Cardiac fibroblast (primary cell): ENCODE data around the gene SYNPO2L.

Experiments used
- DNase-seq, 2 donors: peaks; one replicate each; pipeline versions ENCODE4 v3.0.0 to v3.0.0-alpha.2; 2010; ENCODE audit warnings: low read depth in 2 of 2
- H3K4me3 ChIP-seq, 2 donors: replicated peaks in 1 of 2; 1 replicate in 1 of 2; 2 replicates in 1 of 2; pipeline ENCODE4 v1.5.1; 2011; ENCODE audit warnings: low read depth in 2 of 2, low read length in 2 of 2, mild to moderate bottlenecking in 2 of 2, moderate library complexity in 1 of 2
- TF ChIP-seq, protein P1 (sequence below): IDR thresholded peaks from one replicate; pipeline ENCODE4 v1.5.1; 2011; ENCODE audit warnings: low read depth, mild to moderate bottlenecking, low read length, inconsistent platforms

The SYNPO2L gene

DNA sequence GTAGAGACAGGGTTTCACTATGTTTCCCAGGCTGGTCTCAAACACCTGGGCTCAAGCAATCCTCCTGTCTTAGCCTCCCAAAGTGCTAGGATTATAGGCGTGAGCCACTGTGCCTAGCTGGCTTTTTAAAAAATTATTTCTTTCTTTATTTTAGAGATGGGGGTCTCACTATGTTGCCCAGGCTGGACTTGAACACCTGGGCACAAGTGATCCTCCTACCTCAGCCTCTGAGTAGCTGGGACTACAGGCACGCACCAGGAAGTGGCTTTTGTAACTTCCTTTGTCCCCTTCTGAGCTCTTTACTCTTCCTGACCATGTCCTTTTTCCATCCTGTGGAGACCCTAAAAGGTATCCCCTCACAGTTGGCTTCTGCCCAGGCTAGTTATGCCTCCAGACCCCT, 12.5 kb downstream of the SYNPO2L start:
- TF ChIP-seq, protein P1, sequence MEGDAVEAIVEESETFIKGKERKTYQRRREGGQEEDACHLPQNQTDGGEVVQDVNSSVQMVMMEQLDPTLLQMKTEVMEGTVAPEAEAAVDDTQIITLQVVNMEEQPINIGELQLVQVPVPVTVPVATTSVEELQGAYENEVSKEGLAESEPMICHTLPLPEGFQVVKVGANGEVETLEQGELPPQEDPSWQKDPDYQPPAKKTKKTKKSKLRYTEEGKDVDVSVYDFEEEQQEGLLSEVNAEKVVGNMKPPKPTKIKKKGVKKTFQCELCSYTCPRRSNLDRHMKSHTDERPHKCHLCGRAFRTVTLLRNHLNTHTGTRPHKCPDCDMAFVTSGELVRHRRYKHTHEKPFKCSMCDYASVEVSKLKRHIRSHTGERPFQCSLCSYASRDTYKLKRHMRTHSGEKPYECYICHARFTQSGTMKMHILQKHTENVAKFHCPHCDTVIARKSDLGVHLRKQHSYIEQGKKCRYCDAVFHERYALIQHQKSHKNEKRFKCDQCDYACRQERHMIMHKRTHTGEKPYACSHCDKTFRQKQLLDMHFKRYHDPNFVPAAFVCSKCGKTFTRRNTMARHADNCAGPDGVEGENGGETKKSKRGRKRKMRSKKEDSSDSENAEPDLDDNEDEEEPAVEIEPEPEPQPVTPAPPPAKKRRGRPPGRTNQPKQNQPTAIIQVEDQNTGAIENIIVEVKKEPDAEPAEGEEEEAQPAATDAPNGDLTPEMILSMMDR: no peak

DNA sequence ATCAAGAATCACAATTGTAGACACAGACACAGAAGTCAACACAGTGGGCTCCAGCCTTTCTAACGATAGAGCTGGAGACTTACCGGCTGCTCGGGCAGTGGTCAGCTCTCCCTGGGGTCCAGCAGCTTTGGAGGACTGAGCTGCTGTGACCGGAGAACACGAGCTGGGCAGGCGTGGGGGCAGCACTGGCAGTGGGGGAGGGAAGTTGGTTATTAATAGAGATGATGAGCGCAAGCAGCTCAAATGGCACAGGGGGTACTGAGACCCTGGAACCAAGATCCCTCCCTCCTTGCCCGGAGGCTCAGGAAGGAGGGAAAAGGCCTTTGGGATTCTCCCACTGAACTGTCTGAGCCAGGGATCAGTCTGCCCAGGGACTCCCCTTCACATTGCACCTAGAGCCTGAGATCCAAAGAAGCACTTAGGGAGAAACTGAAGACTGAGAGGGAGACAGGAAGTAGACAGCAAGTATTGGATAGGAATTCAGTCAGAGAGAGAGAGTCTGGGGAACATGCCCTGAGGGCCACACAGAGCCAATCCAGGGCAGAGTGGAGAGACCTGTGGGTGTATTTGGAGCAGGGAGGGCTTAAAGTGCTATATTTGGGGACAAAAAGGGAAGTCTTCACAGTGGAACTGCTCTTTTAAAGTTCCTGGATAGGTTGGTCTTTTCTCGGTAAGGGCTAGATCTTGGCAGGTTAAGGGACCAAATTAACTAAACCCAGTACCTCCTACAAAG, 14.3 kb downstream of the SYNPO2L start, which contains the start of gene MYOZ1:
TSS of gene MYOZ1 (minus strand) at position 147 of the 733 bp plus-strand sequence. CDS start 1,457 bp downstream, outside the sequence.
- DNase-seq: no peak
- TF ChIP-seq, protein P1: no peak
- no peak within 1 kb of the TSS for H3K4me3 ChIP-seq

More for the DNA sequence above, 12.5 kb downstream of the SYNPO2L start:
- no peak overlapping the region for H3K4me3 ChIP-seq
- no peak for DNase-seq

DNA sequence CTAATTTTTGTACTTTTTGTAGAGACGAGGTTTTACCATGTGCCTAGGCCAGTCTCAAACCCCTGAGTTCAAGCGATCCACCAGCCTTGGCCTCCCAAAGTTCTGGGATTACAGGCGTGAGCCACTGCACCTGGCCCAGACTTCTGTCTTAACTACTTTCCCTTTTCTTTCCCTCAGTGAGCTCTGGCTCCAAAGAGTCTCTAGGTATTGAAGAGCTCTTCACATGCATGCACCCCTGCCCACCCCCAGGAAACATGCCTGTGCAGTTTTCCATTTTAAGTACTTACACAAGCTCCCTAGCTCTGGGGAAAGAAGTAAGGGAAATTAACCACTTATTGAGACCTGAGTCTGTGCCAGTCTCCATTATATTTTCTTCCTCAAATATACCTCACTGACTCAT, 16.5 kb downstream of the SYNPO2L start:
- TF ChIP-seq, protein P1: no peak
- DNase-seq: no peak
- H3K4me3 ChIP-seq: no peak overlapping the region

DNA sequence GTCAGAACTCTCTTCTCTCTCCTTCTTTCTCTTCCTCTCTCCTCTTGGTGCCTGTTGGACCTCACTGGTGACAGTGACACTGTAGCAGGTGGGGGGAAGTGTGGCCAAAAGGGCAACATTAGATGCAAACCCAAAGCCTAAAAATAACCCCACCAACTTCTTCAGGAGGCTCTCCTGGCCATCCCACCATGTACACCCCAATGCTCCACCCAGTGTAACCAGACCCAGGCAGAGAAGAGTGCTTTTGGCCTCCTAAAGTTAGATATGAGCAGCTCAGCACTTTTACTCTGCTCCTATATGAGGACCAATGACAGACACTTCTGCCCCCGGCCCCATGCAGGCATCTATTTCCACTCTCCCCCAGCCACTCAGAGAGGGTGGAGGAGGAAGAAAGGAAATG, 20.0 kb downstream of the SYNPO2L start:
- TF ChIP-seq, protein P1: no peak
- DNase-seq: no peak
- H3K4me3 ChIP-seq: no peak overlapping the region

DNA sequence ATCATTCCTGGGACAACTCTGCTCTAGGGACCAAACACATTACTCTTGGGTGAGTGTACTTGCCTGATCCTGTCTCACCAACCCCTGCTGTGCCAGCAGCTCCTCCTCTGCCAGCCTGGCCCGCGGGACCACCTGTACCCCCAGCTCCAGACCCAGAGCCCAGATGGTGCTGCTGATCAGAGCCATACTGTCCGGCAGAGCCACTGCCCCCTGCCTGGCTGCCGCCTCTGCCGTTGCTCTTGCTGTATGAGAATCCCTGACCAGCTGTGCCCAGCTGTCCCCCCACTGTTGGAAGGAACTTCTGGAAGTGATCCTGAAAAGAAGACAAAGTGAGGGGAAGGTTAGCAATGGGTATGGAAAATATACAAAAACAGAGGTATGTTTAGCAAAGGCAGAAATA, 21.4 kb downstream of the SYNPO2L start:
- no peak overlapping the region for H3K4me3 ChIP-seq
- no peak for DNase-seq
- TF ChIP-seq, protein P1: no peak

DNA sequence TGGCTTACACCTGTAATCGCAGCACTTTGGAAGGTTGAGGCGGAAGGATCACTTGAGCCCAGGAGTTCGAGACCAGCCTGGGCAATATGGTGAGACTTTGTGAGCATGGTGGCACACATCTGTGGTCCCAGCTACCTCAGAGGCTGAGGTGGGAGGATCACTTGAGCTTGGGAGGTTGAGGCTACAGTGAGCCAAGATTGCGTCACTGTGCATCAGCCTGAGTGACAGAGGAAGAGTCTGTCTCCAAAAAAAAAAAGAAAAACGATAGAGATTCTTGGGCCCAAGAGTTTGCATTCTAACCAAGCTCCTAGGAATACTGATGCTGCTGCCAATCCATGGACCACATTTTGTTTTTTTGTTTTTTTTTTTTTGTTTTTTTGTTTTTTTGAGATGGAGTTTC, 26.7 kb downstream of the SYNPO2L start:
- no peak overlapping the region for H3K4me3 ChIP-seq
- no peak for DNase-seq
- TF ChIP-seq, protein P1: no peak
